Tibial nerve (tissue), 4 donors: ENCODE results near the gene FXYD6. TPM values are rescaled to one million over a fixed set of nuclear protein-coding genes. Genes with fewer than 3 reads are reported as not detected.

Source experiments
- DNase-seq, 2 donors: peaks; one replicate each; pipeline ENCODE4 v3.0.0-alpha.2; 2019; ENCODE audit warnings: low spot score in 2 of 2
- H3K27ac ChIP-seq, 4 donors: fragments of 200-600 bp; sonication (generic) in 3 of 4; one replicate each; pipeline ENCODE4 v1.5.1; 2017 to 2019; ENCODE audit warnings: mild to moderate bottlenecking in 1 of 4
- H3K27me3 ChIP-seq, 2 donors: fragments of 200-600 bp; sonication (generic) in 1 of 2; one replicate each; pipeline versions ENCODE4 v1.5.1 to v1.6.0; 2017 to 2019
- H3K36me3 ChIP-seq, 3 donors: fragments of 200-600 bp; sonication (generic); one replicate each; pipeline ENCODE4 v1.5.1; 2018 to 2019
- H3K4me1 ChIP-seq, 4 donors: fragments of 200-600 bp; sonication (generic) in 3 of 4; one replicate each; pipeline ENCODE4 v1.5.1; 2017 to 2019
- H3K4me3 ChIP-seq, 4 donors: fragments of 200-600 bp; sonication (generic) in 3 of 4; one replicate each; pipeline ENCODE4 v1.5.1; 2017 to 2019; ENCODE audit warnings: mild to moderate bottlenecking in 1 of 4, moderate library complexity in 1 of 4
- H3K9me3 ChIP-seq, 4 donors: fragments of 200-600 bp; sonication (generic) in 3 of 4; one replicate each; pipeline ENCODE4 v1.5.1; 2017 to 2019
- CTCF ChIP-seq, 5 experiments: fragments of 200-600 bp in 3 of 5; fragments of 450-650 bp in 2 of 5; sonication (generic) in 3 of 5; IDR thresholded peaks; one replicate each; pipeline ENCODE4 v1.5.1; 2016 to 2019; ENCODE audit warnings: antibody characterized with exemption in 5 of 5, mild to moderate bottlenecking in 3 of 5, moderate library complexity in 2 of 5
- EP300 ChIP-seq, 2 donors: sonication (generic); formaldehyde crosslinking; IDR thresholded peaks; one replicate each; pipeline ENCODE4 v1.6.1; 2017; ENCODE audit warnings: antibody characterized with exemption in 2 of 2, mild to moderate bottlenecking in 1 of 2
- POLR2A ChIP-seq, 2 donors: fragments of 450-650 bp; IDR thresholded peaks; one replicate each; pipeline ENCODE4 v1.6.1; 2017; ENCODE audit warnings: antibody characterized with exemption in 2 of 2, mild to moderate bottlenecking in 2 of 2, moderate library complexity in 2 of 2
- WGBS, 2 donors: methylation state at CpG; one replicate each; pipeline ENCODE4 v1.1.5; 2018; 5-methylcytosine and 5-hydroxymethylcytosine counted together
- total RNA-seq, 4 donors: library from RNA; depleted of rRNA; stranded (reverse); fragments of >200 nt; gene quantifications; one replicate each; pipeline ENCODE4 v1.1.0, GENCODE V29; 2016

Gene FXYD6
- total RNA-seq, 4 donors from 2014 or later = 29.4 to 74.1 (median 65.7) TPM

GRCh38 chr11:117809236-117810055 is 67.0 kb downstream of the FXYD6 start:
- WGBS, 2 donors = 19 to 21% methylated on average over 18 to 20 of the region's 22 CpGs

DNA sequence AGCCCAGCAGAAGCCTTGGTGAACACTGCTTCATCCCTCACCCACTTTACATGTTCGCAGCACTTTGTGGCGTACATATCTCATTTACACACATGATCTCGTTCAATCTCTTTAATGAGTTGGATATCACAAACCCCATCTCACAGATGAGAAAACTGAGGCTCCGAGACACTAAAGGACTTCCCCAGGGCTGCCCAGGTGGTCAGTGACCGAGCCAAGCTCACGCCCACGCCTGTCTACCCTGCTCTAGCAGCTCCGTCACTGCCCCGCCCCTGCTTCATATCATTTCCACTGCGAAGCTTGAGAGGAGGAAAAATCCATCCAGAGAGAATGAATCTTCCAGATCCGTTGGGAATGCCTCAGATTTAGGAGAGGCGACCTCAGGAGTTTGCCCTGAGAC is 67.7 kb downstream of the FXYD6 start:
- Histone ChIP-seq H3K27ac (peak overlapping the region in 1 of 4 donors; percentile 45), H3K9me3 (no peaks in the 10 kb centered on the region), H3K27me3 (no peaks in the 10 kb centered on the region), H3K4me1 (peaks cover 0 to 10% (median 4%) of the 10 kb centered on the region in 4 donors), H3K4me3 (no peak overlapping the region), H3K36me3 (no peaks in the 10 kb centered on the region)
- TF ChIP-seq POLR2A (IDR thresholded peaks at IDR 0.05) = no peak
- TF ChIP-seq CTCF (IDR thresholded peaks at IDR 0.05) = no peak
- TF ChIP-seq EP300 (IDR thresholded peaks at IDR 0.05) = no peak
- WGBS, 2 donors = 62 to 64% methylated on average over 12 of the region's 12 CpGs
- DNase-seq = no peak

More at GRCh38 chr11:117809236-117810055, 67.0 kb downstream of the FXYD6 start:
- peak; percentile 44 to 53 for DNase-seq
- Histone ChIP-seq H3K27ac (peak overlapping the region in 1 of 4 donors; percentile 45), H3K9me3 (no peaks in the 10 kb centered on the region), H3K4me3 (no peak overlapping the region), H3K27me3 (no peaks in the 10 kb centered on the region), H3K36me3 (no peaks in the 10 kb centered on the region), H3K4me1 (peaks cover 0 to 10% (median 5%) of the 10 kb centered on the region in 4 donors)
- TF ChIP-seq EP300 (IDR thresholded peaks at IDR 0.05) = no peak
- peak; percentile 34 to 69 (median 43) for TF ChIP-seq CTCF (IDR thresholded peaks at IDR 0.05)
- no peak for TF ChIP-seq POLR2A (IDR thresholded peaks at IDR 0.05)

- no peaks in the 10 kb centered on the region for H3K36me3 ChIP-seq
- no peak overlapping the region for H3K4me3 ChIP-seq
- peaks cover 0 to 10% (median 4%) of the 10 kb centered on the region in 4 donors for H3K4me1 ChIP-seq
- DNase-seq = peak; percentile 84 to 95
- H3K9me3 ChIP-seq = no peaks in the 10 kb centered on the region
- no peak overlapping the region for H3K27ac ChIP-seq
- WGBS, 2 donors = 59 to 61% methylated on average over 22 of the region's 22 CpGs
- TF ChIP-seq POLR2A (IDR thresholded peaks at IDR 0.05) (no peak), CTCF (IDR thresholded peaks at IDR 0.05) (peak; percentile 85 to 90 (median 85)), EP300 (IDR thresholded peaks at IDR 0.05) (no peak)
- no peaks in the 10 kb centered on the region for H3K27me3 ChIP-seq
Measured at GRCh38 chr11:117807482-117808327, 68.8 kb downstream of the FXYD6 start.

DNA sequence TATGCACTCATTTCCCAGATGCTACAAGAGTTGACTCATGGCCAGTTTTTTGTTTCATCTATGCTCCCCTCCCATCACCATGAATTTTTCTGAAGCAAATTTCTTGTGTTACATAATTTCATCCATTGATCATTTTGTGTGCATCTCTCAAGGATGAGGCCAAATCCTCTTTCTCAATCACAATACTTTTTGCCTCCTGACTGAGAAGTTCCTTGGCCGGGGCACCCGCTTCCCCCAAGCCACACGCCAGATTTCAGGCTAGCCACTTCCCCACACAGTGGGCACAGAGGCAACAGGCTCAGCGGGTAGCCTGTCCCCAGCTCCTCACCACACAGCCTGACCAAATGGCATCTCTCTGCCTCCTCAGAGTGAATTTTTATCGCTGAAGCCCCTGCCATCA is 69.6 kb downstream of the FXYD6 start:
- Histone ChIP-seq H3K4me3 (no peak overlapping the region), H3K9me3 (no peaks in the 10 kb centered on the region), H3K27ac (no peak overlapping the region), H3K36me3 (no peaks in the 10 kb centered on the region), H3K27me3 (no peaks in the 10 kb centered on the region), H3K4me1 (peaks cover 0 to 10% (median 4%) of the 10 kb centered on the region in 4 donors)
- no peak for TF ChIP-seq POLR2A (IDR thresholded peaks at IDR 0.05)
- WGBS, 2 donors = 80 to 81% methylated on average over 5 of the region's 5 CpGs
- no peak for DNase-seq

DNA sequence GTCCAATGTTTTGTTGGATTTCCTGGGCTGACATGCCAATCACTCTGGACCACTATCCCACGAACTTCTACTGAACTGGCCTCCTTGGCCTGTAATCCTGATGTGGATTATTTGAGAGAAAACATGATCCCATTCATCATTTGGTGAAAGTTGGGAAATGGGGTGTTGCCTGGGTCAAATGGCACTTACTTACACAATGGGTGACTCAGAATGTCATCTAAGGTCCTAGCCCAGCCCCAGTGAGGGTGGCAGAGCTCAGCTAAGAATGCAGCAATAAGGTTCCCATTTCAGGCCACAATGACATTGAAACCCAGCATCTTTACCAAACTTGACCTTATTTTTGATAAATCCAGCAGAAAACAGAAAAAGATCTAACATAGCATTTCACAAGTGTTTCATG is 71.4 kb downstream of the FXYD6 start:
- Histone ChIP-seq H3K36me3 (no peaks in the 10 kb centered on the region), H3K4me1 (peaks cover 0 to 10% (median 4%) of the 10 kb centered on the region in 4 donors), H3K9me3 (no peaks in the 10 kb centered on the region), H3K27ac (no peak overlapping the region), H3K27me3 (peaks cover 0 to 6% of the 10 kb centered on the region in 2 donors), H3K4me3 (no peak overlapping the region)
- DNase-seq = no peak
- TF ChIP-seq EP300 (IDR thresholded peaks at IDR 0.05) (no peak), POLR2A (IDR thresholded peaks at IDR 0.05) (no peak), CTCF (IDR thresholded peaks at IDR 0.05) (no peak)
- WGBS, 2 donors = 33% methylated on average over 1 of the region's 1 CpG
